NCI-H510A treated with DMSO at 0.1 percent for 48 hours (cell line): ENCODE data around the gene GPATCH4.
"Not testable (repeated sequence)": the region's sequence is repeated elsewhere in the genome, so short reads cannot be mapped to it uniquely, and the experiment has no call there.

Experiments
- DNase-seq: peaks from one replicate; lab custom pipeline; 2025; lab: John Stamatoyannopoulos, UW

The GPATCH4 gene

GRCh38 chr1:156574039-156574633, 27.1 kb downstream of the GPATCH4 start:
- no peak for DNase-seq

DNA sequence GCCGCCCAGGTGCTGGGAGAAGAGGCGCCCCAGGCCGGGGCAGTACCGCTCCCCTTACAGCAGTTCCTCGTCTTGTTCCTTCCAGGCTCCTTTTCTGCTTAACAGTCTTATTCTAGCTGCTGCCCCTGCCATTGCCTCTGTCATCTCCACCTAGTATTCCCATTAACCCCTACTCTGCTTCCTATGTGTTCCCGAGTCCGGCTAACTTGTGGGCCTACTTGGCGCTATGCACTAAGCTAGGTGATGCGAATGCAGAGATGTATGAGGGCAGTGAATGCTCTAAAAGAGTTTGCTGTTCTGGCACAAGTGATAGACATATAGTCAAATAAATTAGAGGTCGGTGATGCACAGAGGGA, 28.6 kb downstream of the GPATCH4 start:
- no peak for DNase-seq

DNA sequence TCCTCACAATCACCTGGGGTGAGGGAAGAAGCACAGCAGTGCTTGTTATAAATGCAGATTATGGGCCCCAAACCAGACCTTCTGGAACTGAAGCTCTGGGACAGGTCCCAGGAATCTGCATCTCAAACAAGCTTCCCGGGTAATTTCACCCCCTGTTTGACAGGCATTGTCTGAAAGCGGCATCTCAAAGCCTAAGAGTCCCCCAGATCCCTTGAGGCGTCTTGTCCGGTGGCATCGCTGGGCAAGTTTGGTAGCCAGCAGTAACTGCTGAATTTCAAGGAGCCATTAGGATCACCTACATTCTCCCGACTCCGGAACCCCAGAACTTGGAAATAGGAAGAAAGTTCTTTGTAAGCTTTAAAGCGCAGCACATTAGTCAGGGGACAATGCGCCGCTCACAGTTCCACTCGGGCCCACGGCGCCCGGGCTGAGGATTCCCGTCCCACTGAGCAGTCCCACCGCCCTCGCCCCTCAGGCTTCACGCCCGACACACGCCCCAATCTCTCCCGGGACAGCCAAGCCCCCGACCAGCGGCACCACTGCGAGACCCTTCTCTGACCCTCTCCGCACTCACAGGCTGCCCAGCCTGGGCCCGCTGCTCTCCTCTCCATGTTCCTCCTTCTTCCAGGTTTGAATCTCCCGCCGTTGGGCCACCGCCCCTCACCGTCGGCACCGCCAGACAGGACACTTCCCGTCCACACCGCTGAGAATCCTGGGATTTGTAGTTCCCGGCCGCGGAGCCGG, 29.2 kb downstream of the GPATCH4 start, which contains the start of gene IQGAP3:
TSS of gene IQGAP3 (minus strand) at position 647 of the 744 bp plus-strand sequence. CDS start at position 611, 36 bp downstream.
- DNase-seq: peak; percentile 82

GRCh38 chr1:156571261-156571852, 29.9 kb downstream of the GPATCH4 start:
- no peak for DNase-seq

- DNase-seq: no peak
These were observed 34.8 kb downstream of the GPATCH4 start for GRCh38 chr1:156566436-156566835.

GRCh38 chr1:156565519-156565918, 35.8 kb downstream of the GPATCH4 start:
- DNase-seq: no peak

DNA sequence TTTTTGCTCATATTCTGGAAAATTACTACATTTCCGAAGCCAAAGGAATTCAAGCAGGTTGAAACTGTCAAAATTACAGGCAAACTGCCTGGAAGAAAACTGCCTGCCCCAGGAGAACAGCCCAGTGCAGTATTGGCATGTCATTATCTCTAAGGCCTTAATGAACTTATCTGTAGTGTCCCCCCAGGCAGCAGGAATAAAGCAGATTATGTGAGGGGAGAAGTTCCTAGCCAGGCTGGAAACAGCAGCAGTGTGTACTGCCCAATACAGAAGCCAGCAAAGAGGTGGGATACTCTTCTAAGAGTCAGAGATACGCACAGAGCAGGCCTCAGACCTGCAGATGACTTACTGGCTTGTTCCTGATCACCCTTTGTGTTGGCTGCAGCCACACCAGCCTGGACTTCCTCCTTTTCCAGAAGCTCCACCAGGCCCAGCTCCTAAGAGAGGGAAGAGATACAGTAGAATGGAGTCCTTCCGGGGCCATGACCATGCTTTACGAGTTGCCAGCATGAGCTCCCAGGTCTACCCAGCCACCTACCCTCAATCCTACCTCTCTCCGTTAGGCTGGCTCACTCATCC, 40.6 kb downstream of the GPATCH4 start:
- no peak for DNase-seq

- no peak for DNase-seq
These were observed 41.4 kb downstream of the GPATCH4 start for GRCh38 chr1:156559797-156560385.

DNA sequence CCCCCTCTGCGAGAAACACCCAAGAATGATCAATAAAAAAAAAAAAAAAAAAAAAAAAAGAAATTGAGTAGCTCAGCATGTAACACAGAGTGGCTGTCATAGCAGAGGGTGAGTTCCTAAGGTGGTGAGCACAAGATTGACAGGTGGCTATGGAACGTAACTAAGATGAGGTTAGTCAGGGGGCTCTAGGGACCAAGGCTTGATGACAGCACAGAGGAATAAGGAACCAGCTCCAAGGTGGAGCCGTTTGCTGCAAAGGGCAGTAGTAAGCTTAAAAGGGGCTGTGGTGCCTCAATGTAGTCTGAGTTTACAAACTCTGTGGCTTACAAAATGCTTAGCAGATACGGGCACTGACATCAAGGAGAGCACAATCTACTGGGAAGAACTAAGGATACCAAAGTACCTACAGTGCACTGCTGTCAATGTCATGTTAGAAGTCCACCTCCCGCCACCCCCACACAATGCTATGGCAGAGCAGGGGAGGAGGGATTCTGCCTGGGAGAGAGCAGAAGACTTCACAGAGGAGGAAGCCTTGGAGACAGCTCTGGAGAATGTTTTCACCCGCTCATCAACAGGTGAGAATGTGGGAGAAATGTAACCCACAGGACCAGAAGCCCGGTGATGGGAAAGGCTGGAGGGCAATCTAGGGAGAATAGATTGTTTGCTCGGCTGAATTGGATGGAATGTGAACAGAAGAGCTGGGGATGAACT, 42.0 kb downstream of the GPATCH4 start:
- no peak for DNase-seq

- peak; percentile 51 for DNase-seq
These were observed 44.9 kb downstream of the GPATCH4 start for GRCh38 chr1:156556354-156556753.

- no peak for DNase-seq
These were observed 45.6 kb downstream of the GPATCH4 start for GRCh38 chr1:156555715-156556114.

DNA sequence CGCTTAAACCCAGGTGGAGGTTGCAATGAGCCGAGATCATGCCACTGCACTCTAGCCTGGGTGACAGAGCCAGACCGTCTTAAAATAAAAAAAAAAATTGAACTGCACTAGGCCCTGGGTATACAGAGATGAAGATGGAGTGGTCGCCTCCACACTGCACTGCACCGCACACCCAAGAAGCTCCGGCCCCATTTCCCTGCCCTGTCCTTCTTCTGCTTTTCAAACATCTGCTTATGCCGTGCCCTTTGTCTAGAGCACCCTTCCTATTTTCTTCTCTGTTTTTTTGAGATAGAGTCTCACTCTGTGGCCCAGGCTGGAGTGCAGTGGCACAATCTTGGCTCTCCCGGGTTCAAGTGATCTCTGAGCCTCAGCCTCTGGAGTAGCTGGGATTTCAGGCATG, 46.3 kb downstream of the GPATCH4 start:
- DNase-seq: no peak

DNA sequence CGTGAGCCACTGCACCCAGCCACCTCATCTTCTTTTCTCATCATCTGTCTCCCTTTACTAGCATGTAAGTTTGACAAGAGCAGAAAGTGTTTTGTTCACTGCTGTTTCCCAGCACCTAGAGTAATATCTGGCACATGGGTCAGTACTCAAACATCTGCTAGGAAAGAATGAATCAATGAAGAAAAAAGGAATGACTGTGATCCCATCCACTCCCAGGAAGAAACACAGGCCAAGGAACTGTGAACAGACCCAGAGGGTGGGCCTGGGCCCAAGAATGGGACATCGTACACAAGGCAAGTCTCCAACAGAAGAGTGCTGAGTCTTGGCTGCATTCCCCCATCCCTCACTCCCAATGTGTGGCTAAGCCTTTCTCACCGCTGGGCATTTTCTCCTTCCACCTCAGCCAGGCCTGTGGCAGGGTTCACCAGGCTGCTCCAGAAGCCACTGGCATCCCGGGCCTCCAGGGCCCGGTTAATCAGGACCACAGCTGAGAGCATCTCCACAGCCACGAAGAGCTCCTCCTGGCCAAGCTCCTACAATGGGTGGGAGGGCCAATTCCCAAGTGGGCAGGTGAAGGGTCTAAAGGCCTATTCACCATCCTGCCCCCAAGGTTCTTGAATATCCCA, 47.3 kb downstream of the GPATCH4 start:
- DNase-seq: no peak

- DNase-seq: not testable (repeated sequence)
These were observed 48.3 kb downstream of the GPATCH4 start for GRCh38 chr1:156552937-156553336.

DNA sequence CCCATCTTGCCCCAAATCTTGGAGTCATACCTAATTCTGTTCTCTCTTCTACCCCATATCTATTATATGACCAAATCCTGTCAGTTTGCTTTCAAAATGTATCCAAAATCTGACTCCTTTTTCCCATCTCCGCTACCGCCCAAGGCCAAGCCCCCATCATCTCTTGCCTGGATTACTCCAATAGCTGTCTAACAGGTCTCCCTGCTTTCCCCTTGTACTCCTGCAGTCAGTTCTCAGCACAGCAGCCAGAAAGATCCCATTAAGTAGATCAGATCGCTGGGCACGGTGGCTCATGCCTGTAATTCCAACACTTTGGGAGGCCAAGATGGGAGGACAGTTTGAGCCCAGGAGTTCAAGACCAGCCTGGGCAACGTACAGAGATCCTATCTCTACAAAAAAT, 48.8 kb downstream of the GPATCH4 start:
- DNase-seq: no peak

GRCh38 chr1:156551869-156552268, 49.4 kb downstream of the GPATCH4 start:
- DNase-seq: no peak

DNA sequence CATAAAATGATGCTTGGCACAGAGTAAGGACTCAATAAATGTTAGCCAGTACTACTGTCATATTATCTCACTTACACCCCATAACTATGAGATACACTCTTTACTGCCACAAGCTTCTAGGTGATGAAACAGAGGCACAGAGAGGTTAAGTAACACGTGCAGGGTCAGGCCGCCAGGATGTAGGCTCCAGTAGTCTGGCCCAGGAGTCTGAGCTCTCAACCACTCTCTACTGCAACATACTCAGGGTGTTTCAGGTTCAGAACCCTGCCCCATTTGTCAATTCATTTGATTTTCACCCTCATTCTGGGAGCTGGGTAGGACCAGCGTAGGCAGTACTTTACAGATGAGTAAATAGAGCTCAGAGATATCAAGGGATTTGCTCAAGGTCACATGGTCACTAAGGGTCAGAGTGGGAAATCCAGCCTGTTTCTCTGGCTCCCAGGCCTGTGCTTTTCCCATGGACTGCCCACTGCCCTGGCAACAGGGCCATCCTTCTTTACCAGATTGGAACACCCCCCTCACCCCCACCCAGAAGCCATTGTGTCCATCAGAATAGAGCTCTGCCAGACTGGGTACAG, 50.1 kb downstream of the GPATCH4 start:
- no peak for DNase-seq

GRCh38 chr1:156550346-156550745, 50.9 kb downstream of the GPATCH4 start:
- no peak for DNase-seq

- DNase-seq: no peak
These were observed 51.4 kb downstream of the GPATCH4 start for GRCh38 chr1:156549831-156550230.

- no peak for DNase-seq
These were observed 51.9 kb downstream of the GPATCH4 start for GRCh38 chr1:156549390-156549789.

DNA sequence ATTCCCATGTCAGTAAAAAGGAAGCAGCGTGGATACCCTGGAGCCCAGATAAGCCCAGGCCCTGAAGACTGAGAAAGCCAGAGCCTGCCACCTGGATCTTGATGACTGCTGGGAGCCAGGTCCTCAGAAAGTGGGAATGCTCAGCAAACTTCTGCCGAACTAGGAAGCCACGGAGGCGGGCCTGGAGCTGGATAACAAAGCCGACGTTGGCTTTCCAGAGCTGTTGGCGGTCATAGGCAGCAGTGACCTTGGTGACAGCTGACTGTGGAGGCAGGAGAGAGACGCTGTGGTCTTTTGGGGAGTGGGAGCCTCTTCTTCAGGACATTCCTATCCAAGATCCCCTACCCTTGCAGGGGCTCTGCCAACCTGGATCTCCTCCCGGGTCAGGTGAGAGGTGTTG, 53.3 kb downstream of the GPATCH4 start:
- DNase-seq: no peak
